Measurements from ENCODE around the gene LUC7L. TPM values are rescaled to one million over a fixed set of nuclear protein-coding genes. Genes with fewer than 3 reads are reported as not detected.
"Not testable (repeated sequence)": the region's sequence is repeated elsewhere in the genome, so short reads cannot be mapped to it uniquely, and the experiment has no call there.

Gene LUC7L
- total RNA-seq, 1 donor = 52.7 TPM

GRCh38 chr16:159136-159849 is 70.0 kb downstream of the LUC7L start:
- no peak overlapping the region for H3K4me3 ChIP-seq (ENCODE audit: low read depth, low read length)
- no peak for DNase-seq (ENCODE audit: low read depth)
- TF ChIP-seq, protein P1, sequence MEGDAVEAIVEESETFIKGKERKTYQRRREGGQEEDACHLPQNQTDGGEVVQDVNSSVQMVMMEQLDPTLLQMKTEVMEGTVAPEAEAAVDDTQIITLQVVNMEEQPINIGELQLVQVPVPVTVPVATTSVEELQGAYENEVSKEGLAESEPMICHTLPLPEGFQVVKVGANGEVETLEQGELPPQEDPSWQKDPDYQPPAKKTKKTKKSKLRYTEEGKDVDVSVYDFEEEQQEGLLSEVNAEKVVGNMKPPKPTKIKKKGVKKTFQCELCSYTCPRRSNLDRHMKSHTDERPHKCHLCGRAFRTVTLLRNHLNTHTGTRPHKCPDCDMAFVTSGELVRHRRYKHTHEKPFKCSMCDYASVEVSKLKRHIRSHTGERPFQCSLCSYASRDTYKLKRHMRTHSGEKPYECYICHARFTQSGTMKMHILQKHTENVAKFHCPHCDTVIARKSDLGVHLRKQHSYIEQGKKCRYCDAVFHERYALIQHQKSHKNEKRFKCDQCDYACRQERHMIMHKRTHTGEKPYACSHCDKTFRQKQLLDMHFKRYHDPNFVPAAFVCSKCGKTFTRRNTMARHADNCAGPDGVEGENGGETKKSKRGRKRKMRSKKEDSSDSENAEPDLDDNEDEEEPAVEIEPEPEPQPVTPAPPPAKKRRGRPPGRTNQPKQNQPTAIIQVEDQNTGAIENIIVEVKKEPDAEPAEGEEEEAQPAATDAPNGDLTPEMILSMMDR (IDR thresholded peaks at IDR 0.05; ENCODE audit: insufficient read depth, low read depth, low read length) = no peak

DNA sequence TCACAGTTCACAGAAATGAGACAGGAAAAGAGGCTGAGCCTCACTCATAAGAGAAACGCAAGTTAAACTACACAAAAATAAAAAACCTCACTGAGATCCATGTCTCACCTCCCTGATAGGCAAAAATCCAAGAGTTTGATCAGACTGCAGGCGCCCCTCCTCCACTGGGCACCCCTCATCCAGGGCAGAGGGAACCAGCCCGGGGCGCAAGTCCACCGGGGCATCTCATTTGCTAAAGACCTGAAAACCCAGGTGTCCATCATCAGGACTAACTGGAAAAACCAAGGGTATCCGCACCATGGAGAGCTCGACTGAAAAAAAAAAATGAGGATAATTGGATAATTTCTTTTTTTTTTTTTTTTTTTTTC is 74.2 kb downstream of the LUC7L start:
- H3K4me3 ChIP-seq (ENCODE audit: low read depth, low read length) = peak overlapping the region; percentile 70
- no peak for DNase-seq (ENCODE audit: low read depth)
- TF ChIP-seq, protein P1 (IDR thresholded peaks at IDR 0.05; ENCODE audit: insufficient read depth, low read depth, low read length) = no peak

- TF ChIP-seq, protein P1 (IDR thresholded peaks at IDR 0.05; ENCODE audit: insufficient read depth, low read depth, low read length) = no peak
- H3K4me3 ChIP-seq (ENCODE audit: low read depth, low read length) = peak overlapping the region; percentile 70
- peak; percentile 50 for DNase-seq (ENCODE audit: low read depth)
Measured at GRCh38 chr16:154217-155030, 74.8 kb downstream of the LUC7L start.

GRCh38 chr16:153550-154216 is 75.6 kb downstream of the LUC7L start:
- not testable (repeated sequence) for DNase-seq (ENCODE audit: low read depth); H3K4me3 ChIP-seq (ENCODE audit: low read depth, low read length)

- DNase-seq (ENCODE audit: low read depth); H3K4me3 ChIP-seq (ENCODE audit: low read depth, low read length): not testable (repeated sequence)
Measured at GRCh38 chr16:153129-153521, 76.1 kb downstream of the LUC7L start.

DNA sequence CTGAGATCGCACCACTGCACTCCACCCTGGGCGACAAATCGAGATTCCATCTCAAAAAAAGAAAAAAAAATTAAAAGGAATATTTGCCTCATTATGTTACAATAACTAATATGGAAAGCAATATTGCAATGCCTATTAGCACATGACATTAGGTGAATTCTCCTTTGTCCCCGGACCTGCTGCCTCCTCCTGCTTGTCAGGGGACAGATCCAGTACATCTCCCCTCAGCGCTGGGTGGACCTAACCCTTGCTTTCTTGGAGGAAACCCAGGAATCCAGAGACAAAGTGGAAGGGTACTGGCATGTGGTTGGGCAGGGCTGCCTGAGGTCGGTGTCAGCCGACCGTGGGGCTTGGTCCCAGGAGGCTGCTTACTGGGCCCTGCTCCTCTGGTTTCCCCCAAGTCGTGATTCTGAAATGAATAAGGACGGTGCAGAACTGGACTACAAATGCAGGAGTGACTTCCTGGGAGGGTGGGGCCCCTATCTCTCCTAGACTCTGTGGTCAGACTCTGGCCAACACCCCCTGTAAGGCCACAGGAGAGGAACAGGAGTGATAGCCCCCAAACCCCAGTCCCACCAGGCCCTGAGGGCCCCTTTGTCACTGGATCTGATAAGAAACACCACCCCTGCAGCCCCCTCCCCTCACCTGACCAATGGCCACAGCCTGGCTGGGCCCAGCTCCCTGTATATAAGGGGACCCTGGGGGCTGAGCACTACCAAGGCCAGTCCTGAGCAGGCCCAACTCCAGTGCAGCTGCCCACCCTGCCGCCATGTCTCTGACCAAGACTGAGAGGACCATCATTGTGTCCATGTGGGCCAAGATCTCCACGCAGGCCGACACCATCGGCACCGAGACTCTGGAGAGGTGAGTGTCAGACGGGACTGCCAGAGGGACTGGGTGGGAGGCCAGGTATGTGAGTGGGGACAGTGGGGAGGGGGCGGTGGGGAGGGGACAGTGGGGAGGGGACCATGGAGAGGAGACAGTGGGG is 76.8 kb downstream of the LUC7L start, which contains the start of gene HBZ:
Gene HBZ (plus strand): TSS at position 504 of the 988 bp plus-strand sequence. CDS start 266 bp downstream, at position 770.
- TF ChIP-seq, protein P1 (IDR thresholded peaks at IDR 0.05; ENCODE audit: insufficient read depth, low read depth, low read length) = no peak
- no peak for DNase-seq (ENCODE audit: low read depth)
- H3K4me3 ChIP-seq (ENCODE audit: low read depth, low read length) = no peak within 1 kb of the TSS

DNA sequence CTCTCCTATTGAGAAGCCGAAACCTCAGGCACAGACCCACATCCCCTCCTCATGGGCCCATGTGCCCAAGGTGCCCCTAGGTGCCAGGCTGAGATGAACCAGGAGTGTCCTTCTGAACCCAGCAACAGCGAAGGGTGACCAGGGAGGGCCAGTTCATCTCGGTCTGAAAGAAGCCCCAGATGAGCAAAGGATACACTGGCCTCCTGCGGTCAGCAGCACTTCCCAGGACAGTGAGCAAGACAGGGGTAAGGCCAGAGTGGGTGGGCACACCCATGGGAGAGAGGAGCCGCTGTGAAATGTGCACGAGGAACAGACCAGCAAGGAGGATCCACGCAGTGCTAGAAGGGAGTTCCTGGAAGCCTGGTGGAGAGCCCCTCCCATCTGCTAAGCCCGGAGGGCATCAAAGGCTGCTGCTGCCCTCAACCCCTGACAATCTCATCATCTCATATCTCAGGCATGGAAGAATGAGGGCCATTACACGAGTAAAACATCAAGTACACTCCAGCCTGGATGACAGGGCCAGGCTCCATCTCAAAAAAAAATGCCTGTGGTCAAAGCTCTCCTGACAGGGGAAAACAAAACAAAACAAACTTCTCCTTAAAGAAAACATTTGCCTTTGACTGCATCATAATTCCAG is 80.1 kb downstream of the LUC7L start:
- H3K4me3 ChIP-seq (ENCODE audit: low read depth, low read length) = no peak overlapping the region
- peak; percentile 45 for DNase-seq (ENCODE audit: low read depth)
- TF ChIP-seq, protein P1 (IDR thresholded peaks at IDR 0.05; ENCODE audit: insufficient read depth, low read depth, low read length) = no peak

Measured in fibroblast of villous mesenchyme (primary cell).